ENCODE data around the gene NRSN2. TPM values are rescaled to one million over a fixed set of nuclear protein-coding genes. Genes with fewer than 3 reads are reported as not detected.
A peak's percentile ranks its signal among the peaks of the same experiment; 100 is the strongest.

Gene NRSN2
- total RNA-seq, 6 experiments from 2014 or later: 61.1 to 76.6 (median 65.4) TPM

- Mint-ChIP-seq H3K36me3 (ENCODE audit: low read depth) (no peaks in the 10 kb centered on the region), H3K9me3 (no peaks in the 10 kb centered on the region), H3K27ac (peak overlapping the region; percentile 54), H3K27me3 (ENCODE audit: insufficient read depth) (peaks cover 2% of the 10 kb centered on the region), H3K4me1 (ENCODE audit: low read depth) (peaks cover 48% of the 10 kb centered on the region), H3K4me3 (no peak overlapping the region)
- TF ChIP-seq CTCF (IDR thresholded peaks at IDR 0.05): no peak
- peak; percentile 64 for DNase-seq
Measured at GRCh38 chr20:364905-365794, 18.2 kb downstream of the NRSN2 start.

GRCh38 chr20:366041-366718 lies 19.3 kb downstream of the NRSN2 start:
- Mint-ChIP-seq H3K27me3 (ENCODE audit: insufficient read depth) (peaks cover 2% of the 10 kb centered on the region), H3K36me3 (ENCODE audit: low read depth) (no peaks in the 10 kb centered on the region), H3K4me1 (ENCODE audit: low read depth) (peaks cover 59% of the 10 kb centered on the region), H3K4me3 (peak overlapping the region; percentile 23; the same call in 1 of the 2 replicates), H3K9me3 (no peaks in the 10 kb centered on the region), H3K27ac (peak overlapping the region; percentile 24; the same call in 1 of the 2 replicates)
- DNase-seq: no peak
- no peak for TF ChIP-seq CTCF (IDR thresholded peaks at IDR 0.05)

- Mint-ChIP-seq H3K4me3 (no peak overlapping the region), H3K36me3 (ENCODE audit: low read depth) (no peaks in the 10 kb centered on the region), H3K9me3 (no peaks in the 10 kb centered on the region), H3K4me1 (ENCODE audit: low read depth) (peaks cover 66% of the 10 kb centered on the region), H3K27me3 (ENCODE audit: insufficient read depth) (peaks cover 2% of the 10 kb centered on the region), H3K27ac (peak overlapping the region; percentile 24; the same call in 1 of the 2 replicates)
- TF ChIP-seq CTCF (IDR thresholded peaks at IDR 0.05): no peak
- DNase-seq: no peak
Measured at GRCh38 chr20:366719-367485, 20.0 kb downstream of the NRSN2 start.

- no peaks in the 10 kb centered on the region for H3K9me3 Mint-ChIP-seq
- no peaks in the 10 kb centered on the region for H3K36me3 Mint-ChIP-seq (ENCODE audit: low read depth)
- peaks cover 2% of the 10 kb centered on the region for H3K27me3 Mint-ChIP-seq (ENCODE audit: insufficient read depth)
- H3K27ac Mint-ChIP-seq: no peak overlapping the region
- DNase-seq: no peak
- H3K4me1 Mint-ChIP-seq (ENCODE audit: low read depth): peaks cover 68% of the 10 kb centered on the region
- TF ChIP-seq CTCF (IDR thresholded peaks at IDR 0.05): no peak
- no peak overlapping the region for H3K4me3 Mint-ChIP-seq
Measured at GRCh38 chr20:367486-367887, 20.6 kb downstream of the NRSN2 start.

GRCh38 chr20:368915-369314 lies 22.0 kb downstream of the NRSN2 start:
- H3K4me1 Mint-ChIP-seq (ENCODE audit: low read depth): peaks cover 71% of the 10 kb centered on the region
- H3K27me3 Mint-ChIP-seq (ENCODE audit: insufficient read depth): peaks cover 2% of the 10 kb centered on the region
- no peak for DNase-seq
- no peaks in the 10 kb centered on the region for H3K36me3 Mint-ChIP-seq (ENCODE audit: low read depth)
- no peak for TF ChIP-seq CTCF (IDR thresholded peaks at IDR 0.05)
- H3K9me3 Mint-ChIP-seq: no peaks in the 10 kb centered on the region
- H3K27ac Mint-ChIP-seq: no peak overlapping the region
- no peak overlapping the region for H3K4me3 Mint-ChIP-seq
